Panc1 (cell line): Measurements from ENCODE around the gene CADM4. TPM values are rescaled to one million over a fixed set of nuclear protein-coding genes. Genes with fewer than 3 reads are reported as not detected.
"Not testable (repeated sequence)": the region's sequence is repeated elsewhere in the genome, so short reads cannot be mapped to it uniquely, and the experiment has no call there.

ENCODE experiments used
- ATAC-seq: fragments of 200-7000 bp; cut with Tn5 transposase; 2 replicates; pipeline ENCODE4 v1.9.1; 2020; ENCODE audit warnings: mild to moderate bottlenecking, moderate library complexity
- BruUV-seq: library from RNA; stranded (reverse); fragments of 400-500 nt; replicated peaks from 2 replicates; lab custom pipeline; 2021; lab: Mats Ljungman, UMichigan
- CTCF ChIA-PET: fragments of 300-600 bp; sonication (Branson Sonifier 250); formaldehyde crosslinking; loops from one replicate; lab custom pipeline; 2022; ENCODE audit warnings: antibody characterized with exemption; lab: Charles Lee
- POLR2A ChIA-PET: fragments of 300-600 bp; sonication (Branson Sonifier 250); formaldehyde crosslinking; loops from one replicate; lab custom pipeline; 2022; ENCODE audit warnings: antibody characterized with exemption; lab: Charles Lee
- DNase-seq: peaks from one replicate; pipeline ENCODE4 v3.0.0-alpha.2; 2010; ENCODE audit warnings: low read depth, low spot score
- H3K27ac ChIP-seq: 2 replicates; pipeline ENCODE4 v1.5.1; 2011; ENCODE audit warnings: mild to moderate bottlenecking, low read length, inconsistent platforms
- H3K27me3 ChIP-seq: fragments of 200-500 bp; sonication (Bioruptor generic); 2 replicates; pipeline ENCODE4 v1.6.0; 2014; ENCODE audit warnings: low read length, inconsistent platforms; ENCODE audit not compliant: control insufficient read depth, insufficient read depth
- H3K36me3 ChIP-seq: fragments of 200-500 bp; sonication (Bioruptor generic); 2 replicates; pipeline ENCODE4 v1.5.1; 2014; ENCODE audit warnings: inconsistent platforms, mild to moderate bottlenecking, low read length, moderate library complexity; ENCODE audit not compliant: control insufficient read depth, insufficient read depth
- H3K4me1 ChIP-seq: 2 replicates; pipeline ENCODE4 v1.5.1; 2011; ENCODE audit warnings: inconsistent platforms, mild to moderate bottlenecking, low read length, moderate library complexity; ENCODE audit not compliant: control insufficient read depth, insufficient read depth
- H3K4me3 ChIP-seq, 2 experiments: 2 replicates each; pipeline ENCODE4 v1.5.1; 2011 to 2012; ENCODE audit warnings: low read depth in 2 of 2, low read length in 2 of 2, mild to moderate bottlenecking in 2 of 2, inconsistent platforms in 1 of 2, moderate library complexity in 1 of 2
- H3K9me3 ChIP-seq: fragments of 200-500 bp; sonication (Bioruptor generic); 2 replicates; pipeline ENCODE4 v1.5.1; 2014; ENCODE audit warnings: low read depth, mild to moderate bottlenecking, inconsistent platforms, low read length, moderate library complexity; ENCODE audit not compliant: control insufficient read depth, insufficient read depth
- POLR2AphosphoS5 ChIP-seq: IDR thresholded peaks from 2 replicates; pipeline ENCODE4 v1.6.1; 2012; ENCODE audit warnings: mild to moderate bottlenecking, low read depth, low read length, moderate library complexity
- SIN3A ChIP-seq: IDR thresholded peaks from 2 replicates; pipeline ENCODE4 v1.6.1; 2012; ENCODE audit warnings: low read depth, mild to moderate bottlenecking, low read length, moderate library complexity, borderline replicate concordance; ENCODE audit not compliant: insufficient read depth
- TCF7L2 ChIP-seq: IDR thresholded peaks from 2 replicates; pipeline ENCODE4 v1.6.1; 2011; ENCODE audit warnings: mild to moderate bottlenecking, low read depth, low read length, inconsistent platforms
- in situ Hi-C: cut with HindIII; loops from 2 replicates; pipeline ENCODE4 v1.10.0; 2016; ENCODE audit warnings: low sequenced_read_pairs, low pct_unique_long_range_greater_than_20kb
- intact Hi-C: fragments of 100-400 bp; cut with micrococcal nuclease; formaldehyde crosslinking; loops from one replicate; pipeline ENCODE4 v1.10.0; 2022; ENCODE audit not compliant: unreplicated experiment
- total RNA-seq: library from RNA; stranded (reverse); gene quantifications from one replicate; pipeline ENCODE4 v1.2.1, GENCODE V29; 2021; ENCODE audit not compliant: unreplicated experiment
- TF ChIP-seq, protein P1 (sequence below), 2 experiments: IDR thresholded peaks; 2 replicates each; pipeline ENCODE4 v1.6.1; 2011 to 2012; ENCODE audit warnings: low read depth in 2 of 2, control low read depth in 1 of 2, low read length in 1 of 2, mild to moderate bottlenecking in 1 of 2, moderate library complexity in 1 of 2; ENCODE audit not compliant: insufficient read depth in 1 of 2
- TF ChIP-seq, protein P2 (sequence below): fragments of 450-650 bp; IDR thresholded peaks from 2 replicates; pipeline ENCODE4 v1.5.1; 2017; ENCODE audit warnings: mild to moderate bottlenecking

The CADM4 gene
- total RNA-seq, 1 experiment from 2014 or later = 2.7 TPM

DNA sequence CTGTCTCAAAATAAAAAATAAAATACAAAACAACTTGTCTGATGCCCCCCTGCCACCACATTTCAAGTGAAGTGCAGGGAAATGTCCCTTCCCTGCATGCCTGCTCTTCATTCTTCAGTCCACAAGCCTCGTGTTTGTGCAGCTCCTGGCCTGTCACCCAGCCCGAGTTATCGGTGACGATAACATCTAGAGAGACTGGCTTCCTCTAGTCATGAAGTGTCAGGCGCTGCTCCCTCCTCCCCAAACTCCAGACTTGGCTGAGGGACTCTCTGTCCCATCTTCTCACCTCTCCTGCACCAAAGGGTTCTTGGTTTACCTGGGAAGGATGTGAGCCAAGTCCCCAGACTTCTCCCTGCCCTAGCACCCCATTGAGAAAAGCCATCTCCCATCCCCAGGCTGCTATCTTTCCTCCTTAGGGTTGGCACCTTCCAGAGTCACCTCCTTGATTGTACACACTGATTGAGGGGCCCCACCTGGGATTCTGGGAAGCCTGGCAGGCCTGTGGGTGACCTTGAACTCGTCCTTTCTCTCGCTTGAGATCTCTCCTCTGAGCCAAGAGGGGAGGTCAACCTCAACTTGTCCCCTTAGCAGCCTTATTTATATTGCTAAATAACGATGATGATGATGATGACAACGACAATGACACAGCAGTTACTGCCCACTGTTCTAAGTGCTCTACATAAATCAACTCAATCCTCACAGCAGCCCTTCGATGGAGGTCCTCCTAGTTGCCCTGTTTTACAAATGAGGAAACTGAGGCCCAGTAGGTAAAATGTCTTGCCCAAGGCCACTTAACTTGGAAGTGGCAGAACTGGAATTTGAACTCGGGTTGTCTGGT, 43.4 kb upstream of the CADM4 start:
- no peaks in the 10 kb centered on the region for H3K9me3 ChIP-seq
- no peak overlapping the region for H3K4me3 ChIP-seq
- in situ Hi-C loops = no loop called here
- ChIA-PET POLR2A (interaction anchor here (0.7 kb wide), 1 partner anchor 85 kb away, joined by 5 read pairs; no protein-coding TSS in a partner anchor), CTCF (no interaction called here)
- DNase-seq (no peak), ATAC-seq (no peak)
- no TSS peak for BruUV-seq
- no peaks in the 10 kb centered on the region for H3K36me3 ChIP-seq
- intact Hi-C loops = no loop called here
- no peak for TF ChIP-seq TCF7L2
- TF ChIP-seq POLR2AphosphoS5 = no peak
- TF ChIP-seq, protein P1, sequence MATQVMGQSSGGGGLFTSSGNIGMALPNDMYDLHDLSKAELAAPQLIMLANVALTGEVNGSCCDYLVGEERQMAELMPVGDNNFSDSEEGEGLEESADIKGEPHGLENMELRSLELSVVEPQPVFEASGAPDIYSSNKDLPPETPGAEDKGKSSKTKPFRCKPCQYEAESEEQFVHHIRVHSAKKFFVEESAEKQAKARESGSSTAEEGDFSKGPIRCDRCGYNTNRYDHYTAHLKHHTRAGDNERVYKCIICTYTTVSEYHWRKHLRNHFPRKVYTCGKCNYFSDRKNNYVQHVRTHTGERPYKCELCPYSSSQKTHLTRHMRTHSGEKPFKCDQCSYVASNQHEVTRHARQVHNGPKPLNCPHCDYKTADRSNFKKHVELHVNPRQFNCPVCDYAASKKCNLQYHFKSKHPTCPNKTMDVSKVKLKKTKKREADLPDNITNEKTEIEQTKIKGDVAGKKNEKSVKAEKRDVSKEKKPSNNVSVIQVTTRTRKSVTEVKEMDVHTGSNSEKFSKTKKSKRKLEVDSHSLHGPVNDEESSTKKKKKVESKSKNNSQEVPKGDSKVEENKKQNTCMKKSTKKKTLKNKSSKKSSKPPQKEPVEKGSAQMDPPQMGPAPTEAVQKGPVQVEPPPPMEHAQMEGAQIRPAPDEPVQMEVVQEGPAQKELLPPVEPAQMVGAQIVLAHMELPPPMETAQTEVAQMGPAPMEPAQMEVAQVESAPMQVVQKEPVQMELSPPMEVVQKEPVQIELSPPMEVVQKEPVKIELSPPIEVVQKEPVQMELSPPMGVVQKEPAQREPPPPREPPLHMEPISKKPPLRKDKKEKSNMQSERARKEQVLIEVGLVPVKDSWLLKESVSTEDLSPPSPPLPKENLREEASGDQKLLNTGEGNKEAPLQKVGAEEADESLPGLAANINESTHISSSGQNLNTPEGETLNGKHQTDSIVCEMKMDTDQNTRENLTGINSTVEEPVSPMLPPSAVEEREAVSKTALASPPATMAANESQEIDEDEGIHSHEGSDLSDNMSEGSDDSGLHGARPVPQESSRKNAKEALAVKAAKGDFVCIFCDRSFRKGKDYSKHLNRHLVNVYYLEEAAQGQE (IDR thresholded peaks at IDR 0.05; ENCODE audit: insufficient read depth in 1 of 2, low read depth in 2 of 2, low read length in 1 of 2) = no peak
- no peak for TF ChIP-seq SIN3A
- TF ChIP-seq, protein P2, sequence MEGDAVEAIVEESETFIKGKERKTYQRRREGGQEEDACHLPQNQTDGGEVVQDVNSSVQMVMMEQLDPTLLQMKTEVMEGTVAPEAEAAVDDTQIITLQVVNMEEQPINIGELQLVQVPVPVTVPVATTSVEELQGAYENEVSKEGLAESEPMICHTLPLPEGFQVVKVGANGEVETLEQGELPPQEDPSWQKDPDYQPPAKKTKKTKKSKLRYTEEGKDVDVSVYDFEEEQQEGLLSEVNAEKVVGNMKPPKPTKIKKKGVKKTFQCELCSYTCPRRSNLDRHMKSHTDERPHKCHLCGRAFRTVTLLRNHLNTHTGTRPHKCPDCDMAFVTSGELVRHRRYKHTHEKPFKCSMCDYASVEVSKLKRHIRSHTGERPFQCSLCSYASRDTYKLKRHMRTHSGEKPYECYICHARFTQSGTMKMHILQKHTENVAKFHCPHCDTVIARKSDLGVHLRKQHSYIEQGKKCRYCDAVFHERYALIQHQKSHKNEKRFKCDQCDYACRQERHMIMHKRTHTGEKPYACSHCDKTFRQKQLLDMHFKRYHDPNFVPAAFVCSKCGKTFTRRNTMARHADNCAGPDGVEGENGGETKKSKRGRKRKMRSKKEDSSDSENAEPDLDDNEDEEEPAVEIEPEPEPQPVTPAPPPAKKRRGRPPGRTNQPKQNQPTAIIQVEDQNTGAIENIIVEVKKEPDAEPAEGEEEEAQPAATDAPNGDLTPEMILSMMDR = no peak
- no peaks in the 10 kb centered on the region for H3K4me1 ChIP-seq
- no peak overlapping the region for H3K27ac ChIP-seq
- H3K27me3 ChIP-seq = no peaks in the 10 kb centered on the region

DNA sequence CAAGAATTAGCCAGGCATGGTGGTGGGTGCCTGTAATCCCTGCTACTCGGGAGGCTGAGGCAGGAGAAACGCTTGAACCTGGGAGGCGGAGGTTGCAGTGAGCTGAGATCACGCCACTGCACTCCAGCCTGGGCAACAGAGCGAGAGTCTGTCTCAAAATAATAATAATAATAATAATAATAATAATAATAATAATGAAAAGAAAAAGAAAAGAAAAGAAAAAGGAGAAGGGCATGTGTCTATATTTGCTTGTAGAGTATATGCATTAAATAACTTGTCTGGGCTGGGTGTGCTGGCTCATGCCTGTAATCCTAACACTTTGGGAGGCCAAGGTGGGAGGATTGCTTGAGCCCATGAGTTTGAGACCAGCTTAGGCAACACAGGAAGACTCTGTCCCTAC, 42.6 kb upstream of the CADM4 start:
- H3K36me3 ChIP-seq, H3K9me3 ChIP-seq, DNase-seq, H3K4me3 ChIP-seq, ATAC-seq, H3K27me3 ChIP-seq, CTCF ChIA-PET, H3K4me1 ChIP-seq, in situ Hi-C loops, BruUV-seq, intact Hi-C loops, H3K27ac ChIP-seq: not testable (repeated sequence)
- POLR2A ChIA-PET = interaction anchor here (0.7 kb wide), 1 partner anchor 85 kb away, joined by 5 read pairs; no protein-coding TSS in a partner anchor

DNA sequence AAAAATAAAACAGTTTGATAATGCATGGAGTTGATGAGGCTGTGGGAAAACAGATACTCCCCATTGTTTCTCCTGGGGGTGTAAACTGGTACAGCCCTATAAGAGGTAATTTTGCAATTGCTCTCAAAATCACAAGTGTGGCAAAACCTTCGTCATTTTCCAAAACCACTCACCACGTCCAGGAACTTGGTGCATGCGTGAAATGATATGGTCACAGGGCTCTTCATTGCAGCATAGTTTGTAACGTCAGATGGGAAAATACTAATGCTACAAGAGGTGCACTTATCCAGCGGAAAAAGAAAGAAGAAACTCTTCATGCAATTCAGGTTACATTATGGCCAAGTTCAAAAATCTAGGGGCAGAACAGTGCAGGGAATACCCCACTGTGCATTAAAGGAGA, 42.2 kb upstream of the CADM4 start:
- ChIA-PET CTCF (no interaction called here), POLR2A (no interaction called here)
- H3K36me3 ChIP-seq = no peaks in the 10 kb centered on the region
- H3K4me1 ChIP-seq = no peaks in the 10 kb centered on the region
- in situ Hi-C loops (no loop called here), intact Hi-C loops (no loop called here)
- no peaks in the 10 kb centered on the region for H3K27me3 ChIP-seq
- no peak overlapping the region for H3K27ac ChIP-seq
- no peak overlapping the region for H3K4me3 ChIP-seq
- ATAC-seq (no peak), DNase-seq (no peak)
- no TSS peak for BruUV-seq
- H3K9me3 ChIP-seq = no peaks in the 10 kb centered on the region
- no peak for TF ChIP-seq SIN3A
- no peak for TF ChIP-seq TCF7L2
- TF ChIP-seq POLR2AphosphoS5 = no peak
- TF ChIP-seq, protein P2 = no peak
- TF ChIP-seq, protein P1 (IDR thresholded peaks at IDR 0.05; ENCODE audit: insufficient read depth in 1 of 2, low read depth in 2 of 2, low read length in 1 of 2) = no peak
